ENCODE measurements around the gene MATN1.

DNA sequence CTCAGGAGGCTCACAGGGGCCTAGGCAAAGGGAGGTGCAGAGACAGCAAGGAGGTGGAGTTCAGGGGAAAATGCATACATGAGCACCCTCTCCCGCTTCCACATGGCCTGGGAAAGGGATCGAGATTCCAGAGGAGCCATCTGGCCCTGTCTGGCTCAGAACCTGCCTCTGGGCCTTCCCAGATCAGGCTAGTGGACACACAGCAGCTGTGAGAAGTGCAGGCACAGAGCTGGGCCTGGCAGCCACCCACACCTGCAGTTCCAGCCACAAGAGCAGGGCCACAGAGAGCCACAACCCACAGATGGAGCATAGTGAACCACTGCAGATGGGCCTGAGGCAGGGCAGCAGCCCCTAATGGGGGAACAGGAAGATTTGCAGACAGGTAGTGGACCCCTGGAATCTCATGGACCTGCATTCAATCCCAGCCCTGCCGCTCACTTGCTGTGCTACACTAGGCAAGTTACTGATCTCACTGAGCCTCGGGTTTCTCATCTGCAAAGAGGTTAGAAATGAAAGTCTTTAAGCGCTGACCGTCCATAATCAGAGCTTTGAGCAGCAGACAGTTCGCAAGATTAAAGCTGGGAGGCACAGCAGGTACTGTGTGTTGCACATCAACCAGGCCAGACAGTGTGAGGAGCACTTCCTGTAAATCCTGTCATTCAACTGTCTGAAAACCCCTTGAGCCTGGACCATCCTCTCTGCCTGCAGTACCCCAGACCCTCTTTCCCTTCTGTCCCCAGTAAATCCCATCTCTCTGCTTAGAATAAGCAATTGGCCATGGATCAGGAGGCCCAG is 58.0 kb downstream of the MATN1 start:
- TF ChIP-seq EZH2 (IDR thresholded peaks at IDR 0.05) (no peak), POLR2AphosphoS5 (IDR thresholded peaks at IDR 0.05; ENCODE audit: borderline replicate concordance, low read depth, low read length) (no peak)
